H9 (cell line): ENCODE measurements around the gene ZDHHC16. TPM values are rescaled to one million over a fixed set of nuclear protein-coding genes. Genes with fewer than 3 reads are reported as not detected.

Experiments
- DNase-seq: peaks from one replicate; pipeline ENCODE4 v3.0.0-alpha.2; 2017
- H2AFZ ChIP-seq: one replicate; pipeline ENCODE4 v1.6.1; 2013; ENCODE audit warnings: mild to moderate bottlenecking, low read length, control low read depth, moderate library complexity
- H2AK5ac ChIP-seq: 2 replicates; pipeline ENCODE4 v1.6.1; 2013; ENCODE audit warnings: low read length, control low read depth, mixed read lengths; ENCODE audit not compliant: insufficient read length
- H2BK120ac ChIP-seq: one replicate; pipeline ENCODE4 v1.6.1; 2013; ENCODE audit warnings: low read depth, mild to moderate bottlenecking, low read length, control low read depth, inconsistent platforms; ENCODE audit not compliant: poor library complexity, severe bottlenecking
- H2BK12ac ChIP-seq: 2 replicates; pipeline ENCODE4 v1.6.1; 2013; ENCODE audit warnings: low read length, control low read depth, mixed read lengths, low read depth; ENCODE audit not compliant: insufficient read length
- H2BK15ac ChIP-seq: 2 replicates; pipeline ENCODE4 v1.6.1; 2013; ENCODE audit warnings: low read depth, low read length, control low read depth
- H2BK20ac ChIP-seq: one replicate; pipeline ENCODE4 v1.6.1; 2013; ENCODE audit warnings: low read depth, mild to moderate bottlenecking, low read length, control low read depth, inconsistent platforms; ENCODE audit not compliant: poor library complexity, severe bottlenecking
- H2BK5ac ChIP-seq: 2 replicates; pipeline ENCODE4 v1.6.1; 2013; ENCODE audit warnings: low read length, control low read depth, mixed read lengths; ENCODE audit not compliant: insufficient read length
- H3K14ac ChIP-seq: 2 replicates; pipeline ENCODE4 v1.6.1; 2013; ENCODE audit warnings: low read length, control low read depth; ENCODE audit not compliant: insufficient read depth
- H3K18ac ChIP-seq: 2 replicates; pipeline ENCODE4 v1.6.1; 2013; ENCODE audit warnings: low read depth, mild to moderate bottlenecking, mixed read lengths, low read length, control low read depth; ENCODE audit not compliant: insufficient read length
- H3K23ac ChIP-seq: 2 replicates; pipeline ENCODE4 v1.6.1; 2013; ENCODE audit warnings: low read length, control low read depth, mixed read lengths, low read depth; ENCODE audit not compliant: insufficient read length
- H3K23me2 ChIP-seq: 2 replicates; pipeline ENCODE4 v1.6.1; 2013; ENCODE audit warnings: low read depth, mild to moderate bottlenecking, mixed read lengths, low read length, control low read depth; ENCODE audit not compliant: insufficient read length, poor library complexity, severe bottlenecking
- H3K27ac ChIP-seq: 2 replicates; pipeline ENCODE4 v1.5.1; 2013; ENCODE audit warnings: low read length, control low read depth, mixed read lengths, low read depth; ENCODE audit not compliant: insufficient read length
- H3K27me3 ChIP-seq: 2 replicates; pipeline ENCODE4 v1.6.1; 2013; ENCODE audit warnings: low read length, control low read depth, inconsistent platforms; ENCODE audit not compliant: insufficient read depth
- H3K4ac ChIP-seq: 2 replicates; pipeline ENCODE4 v1.6.1; 2013; ENCODE audit warnings: low read depth, mild to moderate bottlenecking, control low read depth, inconsistent platforms, low read length, moderate library complexity
- H3K4me1 ChIP-seq: 2 replicates; pipeline ENCODE4 v1.6.1; 2013; ENCODE audit warnings: low read length, control low read depth, inconsistent platforms; ENCODE audit not compliant: insufficient read depth
- H3K4me2 ChIP-seq: 2 replicates; pipeline ENCODE4 v1.6.1; 2013; ENCODE audit warnings: low read length, control low read depth, mixed read lengths; ENCODE audit not compliant: insufficient read length, insufficient read depth
- H3K56ac ChIP-seq: 2 replicates; pipeline ENCODE4 v1.6.1; 2013; ENCODE audit warnings: low read depth, mild to moderate bottlenecking, mixed read lengths, low read length, control low read depth; ENCODE audit not compliant: insufficient read length
- H3K79me1 ChIP-seq: 2 replicates; pipeline ENCODE4 v1.6.1; 2013; ENCODE audit warnings: low read depth, mild to moderate bottlenecking, moderate library complexity, low read length, control low read depth, inconsistent platforms; ENCODE audit not compliant: insufficient read depth, poor library complexity, severe bottlenecking
- H3K79me2 ChIP-seq: 2 replicates; pipeline ENCODE4 v1.6.1; 2013; ENCODE audit warnings: low read length, control low read depth, inconsistent platforms; ENCODE audit not compliant: insufficient read depth
- H3K9ac ChIP-seq: 2 replicates; pipeline ENCODE4 v1.6.1; 2013; ENCODE audit warnings: low read length, control low read depth, mixed read lengths; ENCODE audit not compliant: insufficient read length; ENCODE audit errors: extremely low read depth
- H3K9me3 ChIP-seq: one replicate; pipeline ENCODE4 v1.6.1; 2013; ENCODE audit warnings: low read depth, low read length, inconsistent platforms; ENCODE audit not compliant: control insufficient read depth
- H3T11ph ChIP-seq: one replicate; pipeline ENCODE4 v1.6.1; 2013; ENCODE audit warnings: mild to moderate bottlenecking, low read length, control low read depth, inconsistent platforms
- H4K20me1 ChIP-seq: one replicate; pipeline ENCODE4 v1.6.1; 2013; ENCODE audit not compliant: control insufficient read depth, insufficient read length, insufficient read depth
- H4K5ac ChIP-seq: 2 replicates; pipeline ENCODE4 v1.6.1; 2013; ENCODE audit warnings: low read depth, mild to moderate bottlenecking, mixed read lengths, low read length, control low read depth; ENCODE audit not compliant: insufficient read length
- H4K8ac ChIP-seq: replicated peaks from 2 replicates; pipeline ENCODE4 v1.6.1; 2013; ENCODE audit warnings: low read length, control low read depth, mixed read lengths, low read depth; ENCODE audit not compliant: insufficient read length
- H4K91ac ChIP-seq: 2 replicates; pipeline ENCODE4 v1.6.1; 2013; ENCODE audit warnings: low read depth, mild to moderate bottlenecking, moderate library complexity, mixed read lengths, low read length, control low read depth; ENCODE audit not compliant: insufficient read length
- H3K27ac Mint-ChIP-seq, 3 experiments: 2 replicates in 2 of 3; 3 replicates in 1 of 3; pipeline ENCODE4 v1.8.0; 2020 to 2021; ENCODE audit warnings: mixed read lengths in 3 of 3, mild to moderate bottlenecking in 1 of 3, moderate library complexity in 1 of 3
- H3K27me3 Mint-ChIP-seq: 2 replicates; pipeline ENCODE4 v1.8.0; 2021; ENCODE audit warnings: low read depth, mild to moderate bottlenecking, moderate library complexity, mixed read lengths
- H3K36me3 Mint-ChIP-seq, 3 experiments: 2 replicates in 2 of 3; 3 replicates in 1 of 3; pipeline ENCODE4 v1.8.0; 2020 to 2021; ENCODE audit warnings: low read depth in 3 of 3, mixed read lengths in 3 of 3; ENCODE audit not compliant: insufficient read depth in 1 of 3
- H3K4me1 Mint-ChIP-seq, 2 experiments: 2 replicates each; pipeline ENCODE4 v1.8.0; 2020; ENCODE audit warnings: mixed read lengths in 2 of 2
- H3K4me3 Mint-ChIP-seq, 2 experiments: 2 replicates in 1 of 2; 3 replicates in 1 of 2; pipeline ENCODE4 v1.8.0; 2020 to 2021; ENCODE audit warnings: mild to moderate bottlenecking in 2 of 2, mixed read lengths in 2 of 2, moderate library complexity in 1 of 2
- H3K9me3 Mint-ChIP-seq, 2 experiments: 2 replicates in 1 of 2; 3 replicates in 1 of 2; pipeline ENCODE4 v1.8.0; 2020; ENCODE audit warnings: mild to moderate bottlenecking in 2 of 2, mixed read lengths in 2 of 2, moderate library complexity in 1 of 2
- WGBS: extraction: QIAGEN DNeasy Blood & Tissue Kit; methylation state at CpG from one replicate; pipeline ENCODE4 v1.1.7; 2013; ENCODE audit warnings: missing lambda C conversion rate, low lambda C conversion rate, mixed read lengths; ENCODE audit not compliant: insufficient read length; ENCODE audit errors: extremely low coverage; 5-methylcytosine and 5-hydroxymethylcytosine counted together
- long read RNA-seq: library from polyadenylated mRNA; unstranded; transcript quantifications from one replicate; pipeline ENCODE4 v2.0.0, GENCODE V29; 2020
- total RNA-seq: library from RNA; stranded (reverse); gene quantifications from 2 replicates; pipeline ENCODE4 v1.2.1, GENCODE V29; 2021
- TF ChIP-seq, protein P1 (sequence below): fragments of 200-600 bp; sonication (generic); conservative IDR thresholded peaks from 3 replicates; pipeline ENCODE4 v1.8.0; 2021; ENCODE audit warnings: antibody characterized with exemption, mild to moderate bottlenecking

The ZDHHC16 gene
- 43.9 and 45.4 TPM in 2 replicates for total RNA-seq
- long read RNA-seq, transcript ZDHHC16-205 (8 exons, 1,280 nt) = minor isoform, 22 of 266 reads
- long read RNA-seq, transcript ZDHHC16-202 (10 exons, 1,718 nt) = major isoform, 85 of 266 reads
- long read RNA-seq, transcript ZDHHC16-201 (9 exons, 1,519 nt) = minor isoform, 11 of 266 reads
- long read RNA-seq, transcript ZDHHC16-206 (11 exons, 1,798 nt) = minor isoform, 61 of 266 reads
- long read RNA-seq, partial matches to known transcripts = 11 of 266 reads
- long read RNA-seq, other reads (novel, unspliced or antisense) = 60 of 266 reads

DNA sequence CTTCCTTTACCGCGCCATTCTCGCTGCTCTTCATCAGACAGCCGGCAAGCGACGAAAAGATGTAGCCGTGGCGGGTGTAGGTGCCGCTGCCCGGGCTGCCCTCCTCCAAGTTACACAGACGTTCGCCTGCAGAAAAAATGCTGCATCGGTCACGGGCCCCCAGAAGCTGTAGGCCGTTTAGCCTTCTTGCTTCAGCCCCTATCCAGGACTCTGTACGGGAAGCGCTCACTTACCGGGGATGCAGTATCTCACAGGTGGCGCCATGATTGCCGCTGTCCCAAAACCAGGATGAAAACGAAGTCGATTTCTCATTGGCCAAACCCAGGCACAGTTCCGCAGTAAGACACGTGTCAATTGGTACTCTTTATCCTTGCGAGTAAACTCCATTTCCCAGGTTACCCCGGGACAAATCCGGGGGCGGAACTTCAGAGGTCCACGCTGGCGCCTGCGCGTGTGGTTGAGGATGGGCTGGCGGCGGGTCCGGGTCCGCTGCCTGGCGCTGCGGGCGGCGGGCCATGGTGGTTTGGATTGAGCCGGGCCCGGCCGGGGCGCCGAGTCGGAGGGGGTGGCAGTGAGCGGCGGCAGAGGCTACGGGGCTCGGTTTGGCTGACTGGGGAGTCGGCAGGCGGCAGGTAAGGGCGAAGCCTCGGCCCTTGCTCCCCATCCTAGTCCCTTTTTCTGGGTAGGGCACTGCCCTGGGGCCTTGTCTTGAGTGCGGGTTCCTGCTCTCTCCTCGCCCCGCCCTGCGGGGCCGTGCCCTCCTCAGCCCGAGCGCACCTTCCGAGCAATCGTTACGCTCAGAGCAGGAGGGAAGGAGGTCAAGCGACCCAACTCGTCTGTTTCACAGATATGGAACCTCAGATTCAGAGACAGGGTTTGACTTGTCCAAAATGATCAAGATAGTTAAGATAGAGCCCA, at the start of gene ZDHHC16, which contains the start of gene EXOSC1:
Gene ZDHHC16, plus strand, starts transcription at position 454 of the 918 bp plus-strand sequence. CDS start 5,501 bp downstream, outside the sequence.
Gene EXOSC1, minus strand, starts transcription at position 285 of the 918 bp plus-strand sequence. Its CDS starts 21 bp downstream, at position 264.
- no peak within 1 kb of the TSS for H4K91ac ChIP-seq
- no peak within 1 kb of the TSS for H3T11ph ChIP-seq
- H3K4me1 Mint-ChIP-seq = peaks cover 16 to 21% of the 10 kb centered on the region in 2 experiments
- peak within 1 kb of the TSS; percentile 91 for H3K14ac ChIP-seq
- peak within 1 kb of the TSS; percentile 55 to 99 (median 96); a peak in 6 of 7 replicates for H3K27ac Mint-ChIP-seq
- no peaks in the 10 kb centered on the region for H4K20me1 ChIP-seq
- TF ChIP-seq, protein P1, sequence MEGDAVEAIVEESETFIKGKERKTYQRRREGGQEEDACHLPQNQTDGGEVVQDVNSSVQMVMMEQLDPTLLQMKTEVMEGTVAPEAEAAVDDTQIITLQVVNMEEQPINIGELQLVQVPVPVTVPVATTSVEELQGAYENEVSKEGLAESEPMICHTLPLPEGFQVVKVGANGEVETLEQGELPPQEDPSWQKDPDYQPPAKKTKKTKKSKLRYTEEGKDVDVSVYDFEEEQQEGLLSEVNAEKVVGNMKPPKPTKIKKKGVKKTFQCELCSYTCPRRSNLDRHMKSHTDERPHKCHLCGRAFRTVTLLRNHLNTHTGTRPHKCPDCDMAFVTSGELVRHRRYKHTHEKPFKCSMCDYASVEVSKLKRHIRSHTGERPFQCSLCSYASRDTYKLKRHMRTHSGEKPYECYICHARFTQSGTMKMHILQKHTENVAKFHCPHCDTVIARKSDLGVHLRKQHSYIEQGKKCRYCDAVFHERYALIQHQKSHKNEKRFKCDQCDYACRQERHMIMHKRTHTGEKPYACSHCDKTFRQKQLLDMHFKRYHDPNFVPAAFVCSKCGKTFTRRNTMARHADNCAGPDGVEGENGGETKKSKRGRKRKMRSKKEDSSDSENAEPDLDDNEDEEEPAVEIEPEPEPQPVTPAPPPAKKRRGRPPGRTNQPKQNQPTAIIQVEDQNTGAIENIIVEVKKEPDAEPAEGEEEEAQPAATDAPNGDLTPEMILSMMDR = peak; percentile 24; the same call in 1 of the 3 replicates
- no peak within 1 kb of the TSS for H3K27ac ChIP-seq
- H3K9ac ChIP-seq = peak within 1 kb of the TSS; percentile 77
- no peak within 1 kb of the TSS for H2BK5ac ChIP-seq
- H3K4ac ChIP-seq = no peak within 1 kb of the TSS
- H4K5ac ChIP-seq = no peak within 1 kb of the TSS
- H3K9me3 ChIP-seq = no peaks in the 10 kb centered on the region
- peaks cover 3% of the 10 kb centered on the region for H3K79me1 ChIP-seq
- H3K4me3 Mint-ChIP-seq = peak within 1 kb of the TSS; percentile 98 to 99
- H3K23me2 ChIP-seq = peaks cover 12% of the 10 kb centered on the region
- no peak within 1 kb of the TSS for H2BK12ac ChIP-seq
- peak within 1 kb of the TSS; percentile 76 for H3K18ac ChIP-seq
- WGBS = no CpG with 5 or more reads among the region's 66 CpGs
- H3K56ac ChIP-seq = no peak within 1 kb of the TSS
- H3K27me3 ChIP-seq = no peaks in the 10 kb centered on the region; the same call in 1 of the 2 replicates
- H2BK15ac ChIP-seq = no peak within 1 kb of the TSS
- no peak within 1 kb of the TSS for H2AFZ ChIP-seq
- no peak within 1 kb of the TSS for H2BK20ac ChIP-seq
- peaks cover 3% of the 10 kb centered on the region for H3K4me1 ChIP-seq
- peaks cover 12% of the 10 kb centered on the region; the same call in 1 of the 2 replicates for H3K79me2 ChIP-seq
- H2BK120ac ChIP-seq = no peak within 1 kb of the TSS
- no peaks in the 10 kb centered on the region for H3K9me3 Mint-ChIP-seq
- no peak within 1 kb of the TSS for H2AK5ac ChIP-seq
- H3K27me3 Mint-ChIP-seq = 0 out of 2 replicates have a peak, but pooled peaks cover 2% of the 10 kb centered on the region
- peak; percentile 97 for DNase-seq
- H3K23ac ChIP-seq = no peak within 1 kb of the TSS
- H3K4me2 ChIP-seq = peak within 1 kb of the TSS; percentile 96
- H3K36me3 Mint-ChIP-seq = peaks cover 16 to 34% (median 28%) of the 10 kb centered on the region in 3 experiments
- no peak within 1 kb of the TSS for H4K8ac ChIP-seq
